Loucy (cell line): ENCODE results near the gene PCDHGA1.

ENCODE experiments used
- CTCF ChIP-seq: fragments of 200-600 bp; sonication (generic); conservative IDR thresholded peaks from 2 replicates; pipeline ENCODE4 v1.5.1; 2014; ENCODE audit warnings: mild to moderate bottlenecking, antibody characterized with exemption, low read length
- EZH2phosphoT487 ChIP-seq: fragments of 200-600 bp; IDR thresholded peaks from 2 replicates; pipeline ENCODE4 v1.6.1; 2018; ENCODE audit warnings: antibody characterized with exemption, mild to moderate bottlenecking, moderate library complexity, borderline replicate concordance

DNA sequence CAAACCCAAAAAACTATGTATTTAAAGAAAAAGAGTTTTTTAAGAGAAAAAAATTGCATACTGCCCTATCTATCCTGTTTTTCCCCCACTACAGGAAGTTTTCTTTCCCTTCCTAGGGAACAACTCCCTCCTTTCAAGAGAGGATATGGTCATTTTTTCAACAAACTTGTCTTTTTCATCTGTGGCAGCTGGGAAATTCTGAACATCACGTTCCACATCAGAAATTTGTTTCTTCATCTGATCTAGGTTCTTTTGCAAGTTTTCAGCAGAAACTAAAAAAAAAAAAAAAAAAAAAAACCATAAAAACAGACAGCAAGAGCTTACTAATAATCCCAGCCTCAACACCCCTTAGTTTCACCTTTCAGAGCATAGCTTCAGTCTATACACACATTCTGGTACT, 197.1 kb downstream of the PCDHGA1 start:
- TF ChIP-seq EZH2phosphoT487: no peak
- TF ChIP-seq CTCF: no peak
